ENCODE results near the gene XPO5. TPM values are rescaled to one million over a fixed set of nuclear protein-coding genes. Genes with fewer than 3 reads are reported as not detected.
A peak's percentile ranks its signal among the peaks of the same experiment; 100 is the strongest.

Gene XPO5
- total RNA-seq, 1 experiment from 2014 or later = 77.4 TPM

DNA sequence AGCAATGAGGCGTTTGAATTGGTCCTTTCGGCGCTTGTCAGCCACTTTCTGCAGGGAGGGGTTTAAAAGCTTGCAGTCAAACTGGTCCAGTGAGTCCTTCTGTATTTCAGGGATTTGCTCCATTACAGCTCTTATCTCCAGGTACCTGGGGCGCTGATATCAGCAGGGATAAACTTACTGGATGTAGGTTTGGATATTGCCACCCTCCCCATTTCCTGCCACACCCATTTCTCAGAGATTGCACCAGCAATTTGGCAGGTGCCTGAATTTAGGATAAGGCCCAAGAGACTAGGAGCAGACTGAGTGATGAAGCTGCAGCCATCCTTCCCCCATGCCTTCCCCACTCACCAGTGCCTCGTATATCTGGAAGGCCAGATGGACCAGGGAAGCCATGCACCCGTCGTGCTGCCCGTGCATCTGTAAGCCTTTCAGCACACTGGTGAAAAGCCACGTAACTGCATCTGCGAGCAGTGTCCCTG is 51.3 kb downstream of the XPO5 start:
- ATAC-seq = no peak
- H3K4me1 ChIP-seq (ENCODE audit: control insufficient read depth in 1 of 2, insufficient read depth in 2 of 2, low read length in 2 of 2) = no peaks in the 10 kb centered on the region
- H3K27ac ChIP-seq (ENCODE audit: low read depth, low read length) = no peak overlapping the region
- no peak for DNase-seq (ENCODE audit: low read depth, low spot score)
- H3K9me3 ChIP-seq (ENCODE audit: control insufficient read depth in 1 of 2, insufficient read depth in 1 of 2, low read depth in 1 of 2, low read length in 2 of 2) = no peaks in the 10 kb centered on the region
- H3K4me2 ChIP-seq (ENCODE audit: low read length) = no peak overlapping the region
- peaks cover 23% of the 10 kb centered on the region for H3K79me2 ChIP-seq (ENCODE audit: insufficient read depth, low read length)
- CTCF ChIA-PET = no interaction called here
- H3K36me3 ChIP-seq (ENCODE audit: control insufficient read depth in 1 of 2, insufficient read depth in 2 of 2, low read length in 2 of 2) = peaks cover 67 to 94% of the 10 kb centered on the region in 2 experiments
- no peak overlapping the region for H2AFZ ChIP-seq (ENCODE audit: low read depth, low read length, poor library complexity, severe bottlenecking)
- RAD21 ChIA-PET (ENCODE audit: low non-redundant PET in 1 of 2, low total read pairs in 2 of 2, uncharacterized antibody in 2 of 2, unreplicated experiment in 2 of 2) = no interaction called here
- 0 out of 2 replicates have a peak, but pooled peaks cover under 1% of the 10 kb centered on the region for H4K20me1 ChIP-seq (ENCODE audit: insufficient read depth)
- no peak overlapping the region for H3K4me3 ChIP-seq (replicated peaks in 1 of 2; ENCODE audit: low read depth in 1 of 2, low read length in 2 of 2)
- intact Hi-C loops (cut with micrococcal nuclease) = no loop called here
- POLR2A ChIA-PET = interaction anchor here (0.7 to 1.4 kb wide), 2 partner anchors 51 to 61 kb away, joined by 3 read pairs; partner anchors contain the start of genes POLH and XPO5
- no peaks in the 10 kb centered on the region for H3K27me3 ChIP-seq (ENCODE audit: insufficient read depth, low read length)
- BruUV-seq (replicated peaks) = no TSS peak
- H3K9ac ChIP-seq (ENCODE audit: low read length) = no peak overlapping the region
- TF ChIP-seq JUND (IDR thresholded peaks at IDR 0.05) = 0 out of 2 replicates have a peak, but pooled peaks have one; percentile 10
- no peak for TF ChIP-seq FOSL1 (IDR thresholded peaks at IDR 0.05; ENCODE audit: low read depth)
- TF ChIP-seq CEBPB (IDR thresholded peaks at IDR 0.05; ENCODE audit: low read depth) = peak; percentile 24; the same call in 1 of the 2 replicates
- H3K9me2 ChIP-seq (ENCODE audit: insufficient read depth) = no peaks in the 10 kb centered on the region

DNA sequence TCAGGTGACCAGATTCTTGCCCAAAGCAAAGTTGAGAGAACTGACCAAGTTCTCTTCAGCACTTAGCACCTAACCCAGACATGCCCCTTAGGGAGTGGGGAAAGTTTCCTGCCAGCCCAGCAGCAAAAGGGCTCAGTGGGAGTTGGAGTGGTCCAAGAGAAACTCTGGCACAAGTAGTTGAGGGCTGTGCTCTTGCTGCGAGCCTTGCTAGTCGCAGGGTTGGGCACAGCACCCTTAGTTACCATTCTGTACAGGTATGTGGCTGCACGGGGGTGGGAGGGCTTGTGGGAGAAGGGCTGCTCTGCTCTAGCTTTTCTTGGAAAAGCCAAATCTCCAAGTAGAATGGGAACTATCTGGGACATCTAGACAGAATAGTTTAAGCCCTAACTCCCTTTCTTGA is 52.6 kb downstream of the XPO5 start:
- peaks cover 36% of the 10 kb centered on the region for H3K79me2 ChIP-seq (ENCODE audit: insufficient read depth, low read length)
- intact Hi-C loops (cut with micrococcal nuclease) = no loop called here

More for the DNA sequence above, 52.6 kb downstream of the XPO5 start:
- Histone ChIP-seq H3K9me2 (ENCODE audit: insufficient read depth) (no peaks in the 10 kb centered on the region), H3K36me3 (ENCODE audit: control insufficient read depth in 1 of 2, insufficient read depth in 2 of 2, low read length in 2 of 2) (peaks cover 63 to 91% of the 10 kb centered on the region in 2 experiments), H3K9ac (ENCODE audit: low read length) (no peak overlapping the region), H3K4me2 (ENCODE audit: low read length) (no peak overlapping the region), H3K4me3 (replicated peaks in 1 of 2; ENCODE audit: low read depth in 1 of 2, low read length in 2 of 2) (no peak overlapping the region), H3K4me1 (ENCODE audit: control insufficient read depth in 1 of 2, insufficient read depth in 2 of 2, low read length in 2 of 2) (peaks cover 1 to 3% of the 10 kb centered on the region in 2 experiments; a peak in 3 of 4 replicates), H3K27ac (ENCODE audit: low read depth, low read length) (no peak overlapping the region), H3K27me3 (ENCODE audit: insufficient read depth, low read length) (no peaks in the 10 kb centered on the region), H4K20me1 (ENCODE audit: insufficient read depth) (0 out of 2 replicates have a peak, but pooled peaks cover 3% of the 10 kb centered on the region), H2AFZ (ENCODE audit: low read depth, low read length, poor library complexity, severe bottlenecking) (no peak overlapping the region), H3K9me3 (ENCODE audit: control insufficient read depth in 1 of 2, insufficient read depth in 1 of 2, low read depth in 1 of 2, low read length in 2 of 2) (no peaks in the 10 kb centered on the region)
- CTCF ChIA-PET = no interaction called here
- TF ChIP-seq CEBPB (IDR thresholded peaks at IDR 0.05; ENCODE audit: low read depth) = no peak
- TF ChIP-seq EGR1 (IDR thresholded peaks at IDR 0.05; ENCODE audit: low read depth) = no peak
- no peak for TF ChIP-seq TCF7L2 (IDR thresholded peaks at IDR 0.05; ENCODE audit: borderline replicate concordance, extremely low read depth, insufficient read depth, insufficient read length)
- no peak for TF ChIP-seq EZH2phosphoT487 (IDR thresholded peaks at IDR 0.05; ENCODE audit: borderline replicate concordance)
- TF ChIP-seq, protein P1, sequence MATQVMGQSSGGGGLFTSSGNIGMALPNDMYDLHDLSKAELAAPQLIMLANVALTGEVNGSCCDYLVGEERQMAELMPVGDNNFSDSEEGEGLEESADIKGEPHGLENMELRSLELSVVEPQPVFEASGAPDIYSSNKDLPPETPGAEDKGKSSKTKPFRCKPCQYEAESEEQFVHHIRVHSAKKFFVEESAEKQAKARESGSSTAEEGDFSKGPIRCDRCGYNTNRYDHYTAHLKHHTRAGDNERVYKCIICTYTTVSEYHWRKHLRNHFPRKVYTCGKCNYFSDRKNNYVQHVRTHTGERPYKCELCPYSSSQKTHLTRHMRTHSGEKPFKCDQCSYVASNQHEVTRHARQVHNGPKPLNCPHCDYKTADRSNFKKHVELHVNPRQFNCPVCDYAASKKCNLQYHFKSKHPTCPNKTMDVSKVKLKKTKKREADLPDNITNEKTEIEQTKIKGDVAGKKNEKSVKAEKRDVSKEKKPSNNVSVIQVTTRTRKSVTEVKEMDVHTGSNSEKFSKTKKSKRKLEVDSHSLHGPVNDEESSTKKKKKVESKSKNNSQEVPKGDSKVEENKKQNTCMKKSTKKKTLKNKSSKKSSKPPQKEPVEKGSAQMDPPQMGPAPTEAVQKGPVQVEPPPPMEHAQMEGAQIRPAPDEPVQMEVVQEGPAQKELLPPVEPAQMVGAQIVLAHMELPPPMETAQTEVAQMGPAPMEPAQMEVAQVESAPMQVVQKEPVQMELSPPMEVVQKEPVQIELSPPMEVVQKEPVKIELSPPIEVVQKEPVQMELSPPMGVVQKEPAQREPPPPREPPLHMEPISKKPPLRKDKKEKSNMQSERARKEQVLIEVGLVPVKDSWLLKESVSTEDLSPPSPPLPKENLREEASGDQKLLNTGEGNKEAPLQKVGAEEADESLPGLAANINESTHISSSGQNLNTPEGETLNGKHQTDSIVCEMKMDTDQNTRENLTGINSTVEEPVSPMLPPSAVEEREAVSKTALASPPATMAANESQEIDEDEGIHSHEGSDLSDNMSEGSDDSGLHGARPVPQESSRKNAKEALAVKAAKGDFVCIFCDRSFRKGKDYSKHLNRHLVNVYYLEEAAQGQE (IDR thresholded peaks at IDR 0.05; ENCODE audit: low read depth) = no peak
- no peak for TF ChIP-seq FOSL1 (IDR thresholded peaks at IDR 0.05; ENCODE audit: low read depth)
- TF ChIP-seq SIN3A (IDR thresholded peaks at IDR 0.05; ENCODE audit: low read depth) = no peak
- no peak for TF ChIP-seq YY1 (IDR thresholded peaks at IDR 0.05; ENCODE audit: extremely low read depth, insufficient replicate concordance, low read depth, low read length)
- TF ChIP-seq, protein P2, sequence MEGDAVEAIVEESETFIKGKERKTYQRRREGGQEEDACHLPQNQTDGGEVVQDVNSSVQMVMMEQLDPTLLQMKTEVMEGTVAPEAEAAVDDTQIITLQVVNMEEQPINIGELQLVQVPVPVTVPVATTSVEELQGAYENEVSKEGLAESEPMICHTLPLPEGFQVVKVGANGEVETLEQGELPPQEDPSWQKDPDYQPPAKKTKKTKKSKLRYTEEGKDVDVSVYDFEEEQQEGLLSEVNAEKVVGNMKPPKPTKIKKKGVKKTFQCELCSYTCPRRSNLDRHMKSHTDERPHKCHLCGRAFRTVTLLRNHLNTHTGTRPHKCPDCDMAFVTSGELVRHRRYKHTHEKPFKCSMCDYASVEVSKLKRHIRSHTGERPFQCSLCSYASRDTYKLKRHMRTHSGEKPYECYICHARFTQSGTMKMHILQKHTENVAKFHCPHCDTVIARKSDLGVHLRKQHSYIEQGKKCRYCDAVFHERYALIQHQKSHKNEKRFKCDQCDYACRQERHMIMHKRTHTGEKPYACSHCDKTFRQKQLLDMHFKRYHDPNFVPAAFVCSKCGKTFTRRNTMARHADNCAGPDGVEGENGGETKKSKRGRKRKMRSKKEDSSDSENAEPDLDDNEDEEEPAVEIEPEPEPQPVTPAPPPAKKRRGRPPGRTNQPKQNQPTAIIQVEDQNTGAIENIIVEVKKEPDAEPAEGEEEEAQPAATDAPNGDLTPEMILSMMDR (IDR thresholded peaks at IDR 0.05 in 2 of 3, conservative IDR thresholded peaks at IDR 0.05 in 1 of 3; ENCODE audit: borderline replicate concordance in 1 of 3, insufficient read depth in 1 of 3, low read depth in 2 of 3, low read length in 2 of 3) = no peak
- TF ChIP-seq, protein P3, sequence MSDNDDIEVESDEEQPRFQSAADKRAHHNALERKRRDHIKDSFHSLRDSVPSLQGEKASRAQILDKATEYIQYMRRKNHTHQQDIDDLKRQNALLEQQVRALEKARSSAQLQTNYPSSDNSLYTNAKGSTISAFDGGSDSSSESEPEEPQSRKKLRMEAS (IDR thresholded peaks at IDR 0.05) = no peak
- no peak for TF ChIP-seq POLR2A (IDR thresholded peaks at IDR 0.05; ENCODE audit: borderline replicate concordance, extremely low read depth, insufficient read depth, insufficient read length)
- TF ChIP-seq CBX3 (IDR thresholded peaks at IDR 0.05; ENCODE audit: low read depth) = no peak
- DNase-seq (ENCODE audit: low read depth, low spot score) (no peak), ATAC-seq (0 out of 2 replicates have a peak, but pooled peaks have one; percentile 2)
- RAD21 ChIA-PET (ENCODE audit: low non-redundant PET in 1 of 2, low total read pairs in 2 of 2, uncharacterized antibody in 2 of 2, unreplicated experiment in 2 of 2) = no interaction called here
- POLR2A ChIA-PET = no interaction called here
- BruUV-seq (replicated peaks) = no TSS peak

Measured in HCT116 (cell line).